Stomach smooth muscle (tissue), 2 donors: ENCODE measurements around the gene AXIN1.
A peak's percentile ranks its signal among the peaks of the same experiment; 100 is the strongest.

ENCODE experiments used
- H3K27ac ChIP-seq: one replicate; pipeline ENCODE4 v1.7.0; 2013; ENCODE audit warnings: mild to moderate bottlenecking, low read length, inconsistent platforms
- H3K27me3 ChIP-seq, 2 donors: one replicate each; pipeline ENCODE4 v1.7.0; 2013; ENCODE audit warnings: low read length in 2 of 2; ENCODE audit not compliant: insufficient read depth in 2 of 2, control insufficient read depth in 1 of 2
- H3K36me3 ChIP-seq, 2 donors: one replicate each; pipeline ENCODE4 v1.7.0; 2013; ENCODE audit warnings: low read length in 2 of 2; ENCODE audit not compliant: control insufficient read depth in 2 of 2, insufficient read depth in 2 of 2
- H3K4me1 ChIP-seq: one replicate; pipeline ENCODE4 v1.7.0; 2013; ENCODE audit warnings: low read length; ENCODE audit not compliant: control insufficient read depth, insufficient read depth
- H3K4me3 ChIP-seq, 2 donors: one replicate each; pipeline ENCODE4 v1.7.0; 2013; ENCODE audit warnings: low read length in 2 of 2
- H3K9ac ChIP-seq, 2 donors: one replicate each; pipeline ENCODE4 v1.7.0; 2013; ENCODE audit warnings: low read length in 2 of 2, mild to moderate bottlenecking in 1 of 2
- H3K9me3 ChIP-seq, 2 donors: one replicate each; pipeline ENCODE4 v1.7.0; 2013; ENCODE audit warnings: low read length in 2 of 2; ENCODE audit not compliant: control insufficient read depth in 2 of 2
- donor health status: healthy.
- donor health status: Pancreatic carcinoma.

AXIN1 gene

DNA sequence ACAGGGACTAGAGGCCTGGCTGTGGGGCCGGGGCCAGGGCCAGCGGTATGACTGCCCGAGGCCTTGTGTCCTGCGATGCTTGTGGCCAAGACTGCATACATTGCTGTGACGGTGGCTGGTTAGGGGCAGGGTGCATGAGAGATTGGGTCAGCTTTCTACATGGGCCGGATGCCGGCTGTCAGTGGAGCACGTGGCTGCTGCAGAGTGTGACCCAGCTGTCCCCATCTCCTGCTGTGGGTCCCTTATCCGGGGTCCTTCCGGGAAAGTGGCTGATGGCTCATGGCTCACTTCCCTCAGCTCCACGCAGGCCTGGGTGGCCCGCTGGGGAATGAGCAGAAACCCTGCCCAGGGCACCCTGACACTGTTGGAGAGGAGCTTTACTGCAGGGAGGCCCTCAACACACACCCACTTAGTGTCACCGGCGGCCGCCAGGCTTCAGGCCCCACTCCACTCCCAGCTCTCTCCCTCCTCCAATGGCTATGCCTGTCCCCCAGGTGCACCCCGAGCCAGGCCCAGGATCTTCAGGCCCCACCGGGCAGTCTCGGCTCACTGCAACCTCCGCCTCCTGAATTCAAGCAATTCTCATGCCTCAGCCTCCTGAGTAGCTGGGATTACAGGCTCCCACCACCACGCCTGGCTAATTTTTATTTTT, 76.0 kb downstream of the AXIN1 start:
- H3K27me3 ChIP-seq: peaks cover 6 to 27% of the 10 kb centered on the region in 2 donors
- no peaks in the 10 kb centered on the region for H3K36me3 ChIP-seq
- peak overlapping the region in 1 of 2 donors; percentile 22 for H3K4me3 ChIP-seq
- H3K4me1 ChIP-seq: peaks cover 21% of the 10 kb centered on the region
- H3K27ac ChIP-seq: no peak overlapping the region
- no peak overlapping the region for H3K9ac ChIP-seq
- H3K9me3 ChIP-seq: no peaks in the 10 kb centered on the region

- Histone ChIP-seq H3K36me3 (no peaks in the 10 kb centered on the region), H3K4me1 (peaks cover 14% of the 10 kb centered on the region), H3K9me3 (no peaks in the 10 kb centered on the region), H3K4me3 (peak within 1 kb of the TSS; percentile 60 to 69), H3K27me3 (peaks cover 5 to 19% of the 10 kb centered on the region in 2 donors), H3K27ac (no peak within 1 kb of the TSS), H3K9ac (no peak within 1 kb of the TSS)
Measured at GRCh38 chr16:275786-276232, 76.7 kb downstream of the AXIN1 start, which contains the start of gene RGS11. Gene RGS11, minus strand, starts transcription at chr16:275944. Its CDS starts 33 bp downstream, at chr16:275911.

DNA sequence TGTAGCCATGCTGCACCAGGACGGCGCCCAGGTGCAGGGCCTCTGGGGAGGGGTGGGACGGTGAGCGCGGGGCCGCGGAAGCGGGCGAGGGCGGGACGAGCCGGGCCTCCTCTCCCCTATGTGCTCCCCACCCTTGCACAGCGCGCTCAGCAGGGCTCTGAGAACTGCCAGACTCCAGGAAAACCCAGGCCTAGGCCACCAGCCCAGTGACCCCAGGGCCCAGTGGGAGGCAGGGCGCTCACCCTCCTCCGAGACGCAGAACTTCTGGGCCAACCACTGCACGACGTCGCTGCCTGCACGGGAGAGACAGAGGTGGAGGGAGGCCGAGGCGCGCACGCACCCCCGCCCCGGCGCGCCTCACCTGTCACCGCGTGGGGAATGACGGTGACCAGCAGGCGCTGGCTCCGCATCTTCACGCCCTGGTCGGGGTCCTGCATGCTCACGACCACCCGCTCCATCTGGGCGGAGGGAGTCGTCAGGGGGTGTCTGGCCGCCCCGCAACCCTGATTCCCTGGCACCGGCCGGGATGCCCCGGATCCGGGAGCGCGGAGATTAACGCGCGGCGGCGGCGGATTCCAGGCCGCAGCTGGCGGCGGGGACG, 77.4 kb downstream of the AXIN1 start:
- H3K4me3 ChIP-seq: peak overlapping the region; percentile 60 to 69
- H3K27ac ChIP-seq: no peak overlapping the region
- no peaks in the 10 kb centered on the region for H3K9me3 ChIP-seq
- H3K4me1 ChIP-seq: peaks cover 11% of the 10 kb centered on the region
- no peaks in the 10 kb centered on the region for H3K36me3 ChIP-seq
- peaks cover 5 to 16% of the 10 kb centered on the region in 2 donors for H3K27me3 ChIP-seq
- H3K9ac ChIP-seq: no peak overlapping the region

DNA sequence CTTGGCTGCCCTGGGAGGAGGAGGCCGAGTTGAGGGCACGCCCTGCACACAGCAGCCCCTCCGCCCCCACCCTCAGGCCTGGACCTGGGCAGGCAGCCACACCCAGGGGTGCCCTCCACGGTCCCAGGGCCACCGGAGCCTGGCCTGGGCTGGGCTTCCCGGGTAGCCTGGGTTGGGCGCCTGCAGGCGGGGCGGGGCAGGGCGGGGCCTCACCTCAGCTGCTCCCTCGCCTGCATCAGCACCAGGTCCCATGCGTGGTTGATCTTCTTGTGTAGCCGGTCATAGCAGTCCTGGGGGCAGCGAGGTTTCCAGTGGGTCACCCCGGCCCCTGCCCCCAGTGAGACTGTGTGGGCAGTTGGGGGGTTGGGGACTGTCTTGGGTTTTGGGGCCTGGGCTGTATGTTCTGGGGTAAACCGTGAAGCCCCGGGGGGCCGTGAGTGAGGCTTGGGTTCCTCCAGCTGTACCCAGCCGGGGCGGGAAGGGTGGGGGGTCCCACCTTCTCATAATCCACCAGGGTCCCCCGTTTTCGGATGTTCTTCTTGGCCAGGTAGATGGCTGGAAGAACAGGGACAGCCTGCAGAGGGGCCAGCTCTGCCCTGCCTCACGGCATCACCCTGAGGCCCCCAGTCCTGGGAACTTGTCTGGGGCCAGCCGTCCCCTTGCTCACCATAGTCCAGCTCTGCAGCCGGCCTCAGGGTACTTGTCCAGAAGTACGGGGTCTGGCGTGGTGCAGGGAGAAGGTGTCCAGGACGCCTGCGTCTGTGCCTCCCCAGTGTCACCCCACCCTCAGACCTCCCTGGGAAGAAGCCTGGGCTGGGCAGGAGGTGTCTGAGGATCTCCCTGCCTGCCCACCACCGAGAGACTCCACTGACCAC, 78.7 kb downstream of the AXIN1 start:
- Histone ChIP-seq H3K4me3 (no peak overlapping the region), H3K9ac (no peak overlapping the region), H3K27ac (no peak overlapping the region), H3K36me3 (no peaks in the 10 kb centered on the region), H3K27me3 (peaks cover 4 to 10% of the 10 kb centered on the region in 2 donors), H3K4me1 (peaks cover 8% of the 10 kb centered on the region), H3K9me3 (no peaks in the 10 kb centered on the region)

DNA sequence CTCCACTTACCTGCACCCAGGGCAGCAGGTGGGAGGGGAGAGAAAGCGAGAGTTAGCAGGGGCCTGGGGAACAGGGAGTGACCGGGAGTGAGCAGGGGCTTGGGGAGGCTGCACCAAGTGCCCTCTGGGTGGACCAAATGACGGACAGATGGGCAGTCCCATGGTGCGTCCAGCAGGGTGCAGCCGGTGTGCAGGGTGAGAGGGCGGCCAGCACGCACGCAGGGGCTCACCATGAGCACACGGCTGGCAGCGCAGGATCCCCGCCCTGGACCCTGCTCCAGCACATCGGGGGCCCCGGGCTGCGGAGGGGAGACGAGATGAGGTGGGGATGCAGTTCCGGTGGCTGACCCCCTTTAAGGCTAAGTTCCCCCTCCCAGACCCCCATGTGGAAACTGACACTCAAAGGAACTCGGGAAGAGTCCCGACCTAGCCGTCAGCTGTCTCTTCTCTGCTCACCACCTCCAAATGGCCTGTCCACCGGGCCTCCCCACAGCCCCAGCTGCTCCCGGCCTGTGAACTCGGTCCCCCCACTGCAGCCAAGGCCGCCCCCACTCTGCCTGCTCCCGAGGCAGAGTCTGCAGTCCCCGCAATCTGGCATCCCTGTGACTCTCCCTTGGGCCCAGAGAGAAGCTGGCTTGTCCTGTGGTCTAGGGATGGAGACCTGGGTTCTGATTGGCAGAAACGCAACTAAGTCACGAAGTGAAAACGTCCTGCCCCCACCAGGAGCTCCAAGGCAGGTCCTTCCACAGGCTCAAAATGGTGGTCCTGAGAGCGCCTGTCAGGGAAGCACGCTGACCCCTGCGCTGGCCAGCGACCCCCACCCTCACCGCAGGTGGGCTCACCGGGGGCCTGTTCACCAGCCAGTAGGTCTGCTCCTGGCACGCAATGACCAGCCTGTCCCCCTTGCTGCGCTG, 79.6 kb downstream of the AXIN1 start:
- Histone ChIP-seq H3K27me3 (peaks cover 4 to 10% of the 10 kb centered on the region in 2 donors), H3K9ac (no peak overlapping the region), H3K27ac (no peak overlapping the region)

DNA sequence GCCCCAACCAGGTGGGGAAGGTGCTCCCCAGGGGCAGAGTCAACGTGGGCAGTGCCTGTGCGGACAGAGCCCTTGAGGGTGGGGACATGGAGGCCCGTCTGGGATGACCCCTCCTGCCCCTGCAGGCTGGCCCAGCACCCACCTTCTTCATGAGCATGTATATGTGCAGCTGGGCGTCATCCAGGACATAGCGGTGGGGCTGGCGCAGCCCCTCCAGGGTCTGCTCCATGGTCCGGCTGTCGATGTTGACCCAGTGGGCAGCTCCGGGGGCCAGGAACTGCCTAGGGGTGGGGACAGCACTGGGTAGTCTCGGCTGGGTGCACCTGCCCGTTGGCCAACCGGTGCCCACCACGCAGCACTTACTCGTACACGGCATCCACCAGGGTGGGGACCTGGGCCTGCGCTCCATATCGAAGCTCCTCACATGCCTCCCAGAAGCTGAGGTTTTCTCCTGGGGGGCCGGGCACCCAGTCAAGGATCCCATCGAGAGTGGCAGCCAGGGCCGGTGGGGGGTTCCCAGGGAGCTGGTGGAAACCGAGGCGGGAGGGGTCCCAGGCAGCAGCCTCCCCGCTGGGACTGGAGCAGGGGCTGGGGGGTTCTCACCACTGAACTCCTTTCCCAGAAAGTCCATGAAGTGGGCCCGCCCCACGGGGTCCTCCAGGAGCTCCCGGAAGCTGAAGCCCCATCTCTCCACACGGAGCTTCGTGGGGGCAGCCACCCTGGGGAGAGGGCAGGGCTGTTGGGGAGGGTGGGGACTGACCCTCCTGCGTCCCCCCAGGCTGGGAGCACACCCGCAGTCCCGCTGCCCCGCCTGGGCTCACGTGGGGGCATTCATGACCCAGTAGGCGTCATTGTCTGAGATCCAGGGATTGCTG, 81.9 kb downstream of the AXIN1 start:
- Histone ChIP-seq H3K4me1 (peaks cover 6% of the 10 kb centered on the region), H3K36me3 (no peaks in the 10 kb centered on the region), H3K27me3 (peaks cover 4 to 10% of the 10 kb centered on the region in 2 donors)

More for the DNA sequence above, 79.6 kb downstream of the AXIN1 start:
- H3K9me3 ChIP-seq: no peaks in the 10 kb centered on the region
- peaks cover 8% of the 10 kb centered on the region for H3K4me1 ChIP-seq
- H3K4me3 ChIP-seq: no peak overlapping the region
- H3K36me3 ChIP-seq: no peaks in the 10 kb centered on the region

GRCh38 chr16:269061-269796, 83.3 kb downstream of the AXIN1 start:
- Histone ChIP-seq H3K4me3 (no peak overlapping the region), H3K9me3 (no peaks in the 10 kb centered on the region), H3K9ac (no peak overlapping the region), H3K36me3 (peaks cover under 1 to 3% of the 10 kb centered on the region in 2 donors), H3K4me1 (no peaks in the 10 kb centered on the region), H3K27me3 (peaks cover 2 to 4% of the 10 kb centered on the region in 2 donors), H3K27ac (no peak overlapping the region)

More for the DNA sequence above, 81.9 kb downstream of the AXIN1 start:
- Histone ChIP-seq H3K27ac (no peak overlapping the region), H3K9me3 (no peaks in the 10 kb centered on the region), H3K4me3 (no peak overlapping the region), H3K9ac (no peak overlapping the region)

GRCh38 chr16:268141-269053, 84.1 kb downstream of the AXIN1 start:
- no peak overlapping the region for H3K27ac ChIP-seq
- H3K36me3 ChIP-seq: peaks cover 6 to 9% of the 10 kb centered on the region in 2 donors
- no peak overlapping the region for H3K9ac ChIP-seq
- peaks cover 0 to 2% of the 10 kb centered on the region in 2 donors for H3K27me3 ChIP-seq
- H3K9me3 ChIP-seq: no peaks in the 10 kb centered on the region
- no peaks in the 10 kb centered on the region for H3K4me1 ChIP-seq
- H3K4me3 ChIP-seq: no peak overlapping the region
